CD14-positive monocyte (primary cell): ENCODE results near the gene SLC6A6. TPM values are rescaled to one million over a fixed set of nuclear protein-coding genes. Genes with fewer than 3 reads are reported as not detected.

Experiments
- DNase-seq, 3 donors: peaks; one replicate each; pipeline ENCODE4 v3.0.0-alpha.2; 2011 to 2022
- H2AFZ ChIP-seq: 2 replicates; pipeline ENCODE4 v1.6.0; 2012; ENCODE audit warnings: mild to moderate bottlenecking, low read depth, low read length, inconsistent platforms; ENCODE audit not compliant: insufficient read depth, poor library complexity, severe bottlenecking
- H3K27ac ChIP-seq, 2 donors: 1 replicate in 1 of 2; 2 replicates in 1 of 2; pipeline ENCODE4 v1.5.1; 2012 to 2013; ENCODE audit warnings: low read length in 2 of 2, control low read depth in 1 of 2, inconsistent platforms in 1 of 2, low read depth in 1 of 2, mild to moderate bottlenecking in 1 of 2
- H3K27me3 ChIP-seq, 2 donors: one replicate each; pipeline versions ENCODE4 v1.6.0 to v1.6.1; 2011 to 2013; ENCODE audit warnings: low read length in 2 of 2; ENCODE audit not compliant: control insufficient read depth in 2 of 2, insufficient read depth in 2 of 2
- H3K36me3 ChIP-seq, 2 donors: replicated peaks in 1 of 2; 1 replicate in 1 of 2; 2 replicates in 1 of 2; pipeline versions ENCODE4 v1.5.1 to v1.6.1; 2012 to 2013; ENCODE audit warnings: low read length in 2 of 2, control low read depth in 1 of 2, inconsistent platforms in 1 of 2, mild to moderate bottlenecking in 1 of 2; ENCODE audit not compliant: insufficient read depth in 2 of 2, control insufficient read depth in 1 of 2
- H3K4me1 ChIP-seq, 2 donors: 1 replicate in 1 of 2; 2 replicates in 1 of 2; pipeline versions ENCODE4 v1.5.1 to v1.6.1; 2012 to 2013; ENCODE audit warnings: low read length in 2 of 2, control low read depth in 1 of 2, inconsistent platforms in 1 of 2, mild to moderate bottlenecking in 1 of 2, moderate library complexity in 1 of 2; ENCODE audit not compliant: insufficient read depth in 2 of 2, control insufficient read depth in 1 of 2
- H3K4me2 ChIP-seq: replicated peaks from 2 replicates; pipeline ENCODE3; 2012; ENCODE audit warnings: low read length, moderate library complexity, mild to moderate bottlenecking; ENCODE audit not compliant: poor library complexity, severe bottlenecking; ENCODE audit errors: extremely low read depth
- H3K4me3 ChIP-seq, 3 experiments: fragments of 200-600 bp in 1 of 3; sonication (generic) in 1 of 3; replicated peaks in 1 of 3; 1 replicate in 2 of 3; 2 replicates in 1 of 3; pipeline ENCODE4 v1.5.1; 2011 to 2013; ENCODE audit warnings: low read length in 3 of 3, mild to moderate bottlenecking in 3 of 3, control low read depth in 2 of 3, low read depth in 2 of 3, inconsistent platforms in 1 of 3, moderate library complexity in 1 of 3
- H3K79me2 ChIP-seq: 2 replicates; pipeline ENCODE4 v1.6.0; 2012; ENCODE audit warnings: mild to moderate bottlenecking, control low read depth, inconsistent platforms, low read length, moderate library complexity; ENCODE audit not compliant: insufficient read depth
- H3K9ac ChIP-seq: 2 replicates; pipeline ENCODE4 v1.6.0; 2017; ENCODE audit warnings: low read length, mild to moderate bottlenecking; ENCODE audit not compliant: insufficient read depth, poor library complexity, severe bottlenecking
- H3K9me3 ChIP-seq, 2 donors: replicated peaks in 1 of 2; 1 replicate in 1 of 2; 2 replicates in 1 of 2; pipeline versions ENCODE4 v1.5.1 to v1.6.1; 2012 to 2013; ENCODE audit warnings: low read length in 2 of 2, control low read depth in 1 of 2; ENCODE audit not compliant: control insufficient read depth in 1 of 2, insufficient read depth in 1 of 2
- H4K20me1 ChIP-seq: 2 replicates; pipeline ENCODE4 v1.6.0; 2012; ENCODE audit warnings: mild to moderate bottlenecking, low read length, control low read depth, moderate library complexity; ENCODE audit not compliant: insufficient read depth
- H3K27ac Mint-ChIP-seq, 7 donors: one replicate each; pipeline ENCODE4 v1.8.0; 2020; ENCODE audit warnings: mild to moderate bottlenecking in 7 of 7, mixed read lengths in 7 of 7, moderate library complexity in 6 of 7, inconsistent platforms in 2 of 7
- H3K27me3 Mint-ChIP-seq, 3 donors: one replicate each; pipeline ENCODE4 v1.8.0; 2021 to 2022; ENCODE audit warnings: low read depth in 3 of 3, mild to moderate bottlenecking in 3 of 3, mixed read lengths in 3 of 3, moderate library complexity in 3 of 3, inconsistent platforms in 1 of 3
- H3K36me3 Mint-ChIP-seq, 2 donors: one replicate each; pipeline ENCODE4 v1.8.0; 2020; ENCODE audit warnings: mixed read lengths in 2 of 2, inconsistent platforms in 1 of 2, mild to moderate bottlenecking in 1 of 2
- H3K4me1 Mint-ChIP-seq: one replicate; pipeline ENCODE4 v1.8.0; 2020; ENCODE audit warnings: mild to moderate bottlenecking, mixed read lengths
- H3K4me3 Mint-ChIP-seq, 2 donors: one replicate each; pipeline ENCODE4 v1.8.0; 2020; ENCODE audit warnings: mild to moderate bottlenecking in 2 of 2, mixed read lengths in 2 of 2, moderate library complexity in 1 of 2
- H3K9me3 Mint-ChIP-seq, 7 donors: one replicate each; pipeline ENCODE4 v1.8.0; 2020 to 2022; ENCODE audit warnings: mixed read lengths in 7 of 7, mild to moderate bottlenecking in 6 of 7, moderate library complexity in 6 of 7, inconsistent platforms in 2 of 7
- CTCF ChIP-seq: fragments of 200-600 bp; IDR thresholded peaks from one replicate; pipeline ENCODE4 v1.8.0; 2022; ENCODE audit warnings: antibody characterized with exemption, mild to moderate bottlenecking
- WGBS: methylation state at CpG from one replicate; pipeline ENCODE4 v1.1.5; 2013; ENCODE audit warnings: missing lambda C conversion rate; ENCODE audit not compliant: insufficient coverage; 5-methylcytosine and 5-hydroxymethylcytosine counted together
- intact Hi-C, 2 donors: fragments of 100-400 bp; cut with micrococcal nuclease; formaldehyde crosslinking; loops; one replicate each; pipeline versions ENCODE4 v1.15.0 to v1.15.1; 2023
- polyA plus RNA-seq, 3 donors: library from polyadenylated mRNA; depleted of rRNA in 1 of 3; unstranded in 2 of 3; stranded (reverse) in 1 of 3; fragments of 300-500 nt in 2 of 3; fragments of >200 nt in 1 of 3; fragmentation: Illumina TruSeq in 2 of 3; gene quantifications; 1 replicate in 2 of 3; 2 replicates in 1 of 3; pipeline ENCODE4 v1.2.3, GENCODE V29; 2012 to 2021

Gene SLC6A6
- polyA plus RNA-seq, 3 donors: 18.4 to 136 (median 24.5) TPM

- Mint-ChIP-seq H3K9me3 (peaks cover 0 to 7% (median 0%) of the 10 kb centered on the region in 7 donors), H3K4me3 (no peak overlapping the region)
- 99% methylated on average over 8 of the region's 10 CpGs for WGBS
These were observed 22.6 kb upstream of the SLC6A6 start for GRCh38 chr3:14379843-14380242.

GRCh38 chr3:14386254-14386653 lies 16.2 kb upstream of the SLC6A6 start:
- no peaks in the 10 kb centered on the region for H3K79me2 ChIP-seq
- H3K4me3 Mint-ChIP-seq: no peak overlapping the region
- H3K36me3 ChIP-seq: no peaks in the 10 kb centered on the region
- TF ChIP-seq CTCF: no peak
- no peaks in the 10 kb centered on the region for H3K27me3 ChIP-seq
- H3K4me2 ChIP-seq: no peak overlapping the region
- intact Hi-C loops: no loop called here
- H3K27me3 Mint-ChIP-seq: peaks cover 1 to 14% (median 9%) of the 10 kb centered on the region in 3 donors
- H3K27ac ChIP-seq: no peak overlapping the region
- H3K9me3 ChIP-seq: no peaks in the 10 kb centered on the region
- no peak overlapping the region for H2AFZ ChIP-seq
- peaks cover 59 to 70% of the 10 kb centered on the region in 2 donors for H3K4me1 ChIP-seq
- H3K9me3 Mint-ChIP-seq: no peaks in the 10 kb centered on the region
- H3K4me3 ChIP-seq: no peak overlapping the region
- H3K36me3 Mint-ChIP-seq: no peaks in the 10 kb centered on the region
- H4K20me1 ChIP-seq: no peaks in the 10 kb centered on the region
- no peak overlapping the region for H3K9ac ChIP-seq
- WGBS: 65% methylated on average over 6 of the region's 9 CpGs
- DNase-seq: no peak
- no peak overlapping the region for H3K27ac Mint-ChIP-seq
- peaks cover 73% of the 10 kb centered on the region for H3K4me1 Mint-ChIP-seq

More at GRCh38 chr3:14379843-14380242, 22.6 kb upstream of the SLC6A6 start:
- Mint-ChIP-seq H3K27me3 (peaks cover 0 to 6% (median 1%) of the 10 kb centered on the region in 3 donors), H3K36me3 (peaks cover 0 to 6% of the 10 kb centered on the region in 2 donors), H3K4me1 (peaks cover 60% of the 10 kb centered on the region), H3K27ac (no peak overlapping the region)
- H2AFZ ChIP-seq: no peak overlapping the region
- no peaks in the 10 kb centered on the region for H3K9me3 ChIP-seq
- intact Hi-C loops: no loop called here
- TF ChIP-seq CTCF: no peak
- no peak overlapping the region for H3K4me3 ChIP-seq
- H3K36me3 ChIP-seq: no peaks in the 10 kb centered on the region
- H3K79me2 ChIP-seq: no peaks in the 10 kb centered on the region
- H3K4me2 ChIP-seq: no peak overlapping the region
- H3K27me3 ChIP-seq: no peaks in the 10 kb centered on the region
- no peak overlapping the region for H3K27ac ChIP-seq
- DNase-seq: no peak
- no peak overlapping the region for H3K9ac ChIP-seq
- H4K20me1 ChIP-seq: no peaks in the 10 kb centered on the region
- peaks cover 53 to 59% of the 10 kb centered on the region in 2 donors for H3K4me1 ChIP-seq
